ENCODE results near the gene PLCL2. TPM values are rescaled to one million over a fixed set of nuclear protein-coding genes. Genes with fewer than 3 reads are reported as not detected.

The PLCL2 gene
- total RNA-seq, 1 donor from 2014 or later = 5.6 TPM

DNA sequence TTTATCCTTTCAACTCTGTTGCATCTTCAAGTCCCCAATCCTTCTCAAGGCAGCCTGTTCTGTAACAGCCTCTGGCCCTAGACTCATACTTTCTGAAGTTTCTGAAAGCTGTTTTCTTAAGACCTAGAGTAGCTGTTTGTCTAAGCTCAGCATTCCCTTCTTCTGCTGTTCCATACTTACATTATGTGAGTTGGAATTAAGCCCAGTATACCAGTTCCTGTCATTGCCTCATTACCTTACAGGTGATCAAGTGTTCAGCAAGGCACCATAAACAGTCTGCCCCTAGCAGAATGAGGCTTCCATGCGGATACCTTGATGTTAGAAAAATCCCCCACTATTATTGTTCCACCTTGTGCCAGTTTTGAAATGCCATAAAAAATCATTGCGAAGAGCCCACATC lies 180.6 kb downstream of the PLCL2 start:
- Histone ChIP-seq H3K9me3 (no peaks in the 10 kb centered on the region), H3K4me3 (no peak overlapping the region), H3K4me1 (peaks cover 4% of the 10 kb centered on the region), H3K27me3 (no peaks in the 10 kb centered on the region), H3K27ac (no peak overlapping the region), H3K36me3 (no peaks in the 10 kb centered on the region)
- TF ChIP-seq, protein P1, sequence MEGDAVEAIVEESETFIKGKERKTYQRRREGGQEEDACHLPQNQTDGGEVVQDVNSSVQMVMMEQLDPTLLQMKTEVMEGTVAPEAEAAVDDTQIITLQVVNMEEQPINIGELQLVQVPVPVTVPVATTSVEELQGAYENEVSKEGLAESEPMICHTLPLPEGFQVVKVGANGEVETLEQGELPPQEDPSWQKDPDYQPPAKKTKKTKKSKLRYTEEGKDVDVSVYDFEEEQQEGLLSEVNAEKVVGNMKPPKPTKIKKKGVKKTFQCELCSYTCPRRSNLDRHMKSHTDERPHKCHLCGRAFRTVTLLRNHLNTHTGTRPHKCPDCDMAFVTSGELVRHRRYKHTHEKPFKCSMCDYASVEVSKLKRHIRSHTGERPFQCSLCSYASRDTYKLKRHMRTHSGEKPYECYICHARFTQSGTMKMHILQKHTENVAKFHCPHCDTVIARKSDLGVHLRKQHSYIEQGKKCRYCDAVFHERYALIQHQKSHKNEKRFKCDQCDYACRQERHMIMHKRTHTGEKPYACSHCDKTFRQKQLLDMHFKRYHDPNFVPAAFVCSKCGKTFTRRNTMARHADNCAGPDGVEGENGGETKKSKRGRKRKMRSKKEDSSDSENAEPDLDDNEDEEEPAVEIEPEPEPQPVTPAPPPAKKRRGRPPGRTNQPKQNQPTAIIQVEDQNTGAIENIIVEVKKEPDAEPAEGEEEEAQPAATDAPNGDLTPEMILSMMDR (IDR thresholded peaks at IDR 0.05) = no peak
- TF ChIP-seq POLR2AphosphoS5 (IDR thresholded peaks at IDR 0.05; ENCODE audit: insufficient read depth in 1 of 2, low read depth in 1 of 2) (no peak), POLR2A (IDR thresholded peaks at IDR 0.05) (no peak)
- intact Hi-C loops (cut with DNase I) = no loop called here
- DNase-seq (ENCODE audit: extremely low spot score in 2 of 2) = no peak

- H3K36me3 ChIP-seq = no peaks in the 10 kb centered on the region
- H3K9me3 ChIP-seq = no peaks in the 10 kb centered on the region
- no peak overlapping the region for H3K27ac ChIP-seq
- TF ChIP-seq POLR2A (IDR thresholded peaks at IDR 0.05) (no peak), POLR2AphosphoS5 (IDR thresholded peaks at IDR 0.05; ENCODE audit: insufficient read depth in 1 of 2, low read depth in 1 of 2) (no peak)
- TF ChIP-seq, protein P1 (IDR thresholded peaks at IDR 0.05) = no peak
- peaks cover 8% of the 10 kb centered on the region for H3K4me1 ChIP-seq
- H3K27me3 ChIP-seq = no peaks in the 10 kb centered on the region
- DNase-seq (ENCODE audit: extremely low spot score in 2 of 2) = no peak
- intact Hi-C loops (cut with DNase I) = no loop called here
- H3K4me3 ChIP-seq = no peak overlapping the region
Measured at GRCh38 chr3:17065881-17066280, 181.1 kb downstream of the PLCL2 start.

DNA sequence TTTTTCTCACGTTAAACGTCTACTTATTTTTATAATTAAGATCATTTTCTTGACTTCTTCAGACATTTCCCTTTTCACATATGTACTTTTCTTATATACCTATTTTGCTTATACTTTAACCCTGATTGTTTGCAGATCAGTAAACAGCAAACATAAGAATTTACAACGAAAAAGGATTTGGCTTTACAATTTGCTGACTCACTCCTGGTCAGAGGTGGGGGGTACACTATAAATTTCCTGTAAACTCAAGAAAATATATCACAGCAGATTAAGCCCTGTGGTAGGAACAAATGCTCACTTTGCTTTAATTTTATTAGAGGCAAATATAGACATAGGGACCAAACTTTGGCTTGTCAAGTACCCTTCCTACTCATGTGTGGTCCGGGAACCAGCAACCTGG lies 185.0 kb downstream of the PLCL2 start:
- DNase-seq (ENCODE audit: extremely low spot score in 2 of 2) = no peak
- H3K27ac ChIP-seq = no peak overlapping the region
- peaks cover 8% of the 10 kb centered on the region for H3K4me1 ChIP-seq
- H3K27me3 ChIP-seq = no peaks in the 10 kb centered on the region
- H3K4me3 ChIP-seq = no peak overlapping the region
- no peaks in the 10 kb centered on the region for H3K36me3 ChIP-seq
- TF ChIP-seq POLR2AphosphoS5 (IDR thresholded peaks at IDR 0.05; ENCODE audit: insufficient read depth in 1 of 2, low read depth in 1 of 2) (no peak), POLR2A (IDR thresholded peaks at IDR 0.05) (no peak)
- TF ChIP-seq, protein P1 (IDR thresholded peaks at IDR 0.05) = no peak
- no peaks in the 10 kb centered on the region for H3K9me3 ChIP-seq
- intact Hi-C loops (cut with DNase I) = no loop called here

DNA sequence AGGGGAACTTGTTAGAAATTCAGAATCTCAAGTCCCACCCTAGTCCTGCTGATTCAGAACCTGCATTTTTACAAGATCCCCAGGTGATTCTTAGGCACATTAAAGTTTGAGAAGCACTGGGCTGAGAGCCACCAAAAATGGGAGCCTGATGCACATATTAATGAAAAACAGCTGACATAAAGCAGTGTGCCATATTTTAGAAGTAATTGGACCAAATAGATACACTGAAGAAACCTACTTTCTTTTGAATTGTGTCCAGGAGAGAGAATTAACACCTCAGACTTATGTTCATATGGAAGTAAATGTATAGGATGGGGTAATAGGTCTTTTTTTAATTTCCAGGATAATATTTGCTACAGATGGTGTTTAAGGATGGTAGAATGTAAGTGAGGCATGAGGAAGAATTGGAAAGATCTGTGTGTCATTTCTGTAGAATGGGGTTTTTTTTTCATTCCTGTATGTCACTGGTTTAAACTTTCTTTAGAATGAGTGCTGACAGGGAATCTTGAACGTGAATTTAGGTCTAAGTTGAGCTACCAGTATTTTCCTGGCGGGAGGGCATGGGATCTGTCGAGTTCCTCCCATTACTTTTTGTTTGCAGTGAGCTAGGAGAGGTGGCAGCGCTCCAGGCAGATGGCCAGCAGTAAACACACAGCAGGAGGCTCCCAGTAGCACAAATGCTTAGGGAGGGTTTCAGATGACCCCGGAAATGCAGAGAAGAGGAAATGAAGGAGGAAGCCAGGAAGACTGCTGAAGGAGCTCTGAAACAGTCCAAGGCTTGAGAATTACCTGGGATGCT lies 185.6 kb downstream of the PLCL2 start:
- TF ChIP-seq POLR2A (IDR thresholded peaks at IDR 0.05) = no peak
- no peak for TF ChIP-seq POLR2AphosphoS5 (IDR thresholded peaks at IDR 0.05; ENCODE audit: insufficient read depth in 1 of 2, low read depth in 1 of 2)
- TF ChIP-seq, protein P1 (IDR thresholded peaks at IDR 0.05) = no peak
- Histone ChIP-seq H3K4me3 (no peak overlapping the region), H3K4me1 (peaks cover 8% of the 10 kb centered on the region), H3K27ac (no peak overlapping the region), H3K36me3 (no peaks in the 10 kb centered on the region), H3K9me3 (no peaks in the 10 kb centered on the region), H3K27me3 (no peaks in the 10 kb centered on the region)
- DNase-seq (ENCODE audit: extremely low spot score in 2 of 2) = no peak
- intact Hi-C loops (cut with DNase I) = no loop called here

- Histone ChIP-seq H3K27me3 (no peaks in the 10 kb centered on the region), H3K36me3 (no peaks in the 10 kb centered on the region), H3K4me1 (peaks cover 8% of the 10 kb centered on the region), H3K27ac (no peak overlapping the region), H3K4me3 (no peak overlapping the region), H3K9me3 (no peaks in the 10 kb centered on the region)
- TF ChIP-seq POLR2AphosphoS5 (IDR thresholded peaks at IDR 0.05; ENCODE audit: insufficient read depth in 1 of 2, low read depth in 1 of 2) (no peak), POLR2A (IDR thresholded peaks at IDR 0.05) (no peak)
- TF ChIP-seq, protein P1 (IDR thresholded peaks at IDR 0.05) = no peak
- intact Hi-C loops (cut with DNase I) = no loop called here
- DNase-seq (ENCODE audit: extremely low spot score in 2 of 2) = no peak
Measured at GRCh38 chr3:17074559-17074958, 189.8 kb downstream of the PLCL2 start.

Data from vagina (tissue), 2 donors.